ENCODE measurements around the gene NTM.

NTM gene

GRCh38 chr11:132174362-132175255, 804.2 kb downstream of the NTM start:
- no peak for DNase-seq

DNA sequence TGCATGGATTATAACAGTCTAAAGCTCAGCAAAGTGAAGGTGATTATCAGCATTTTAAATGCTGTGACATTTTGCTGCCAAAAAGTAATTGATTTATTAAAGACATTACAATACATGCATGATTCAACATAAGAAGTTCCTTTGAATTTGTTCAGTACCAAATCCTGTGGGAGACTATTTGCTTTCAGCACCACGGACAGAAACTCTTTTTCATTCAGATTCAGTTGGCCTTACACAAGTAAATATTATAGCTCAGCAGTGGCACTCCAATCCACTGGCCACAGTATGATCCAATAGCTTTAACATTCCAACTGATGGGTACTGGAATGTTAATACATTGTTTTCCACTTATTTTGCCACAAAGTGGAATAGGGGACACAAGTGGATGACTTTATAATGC, 806.7 kb downstream of the NTM start:
- DNase-seq = no peak

DNA sequence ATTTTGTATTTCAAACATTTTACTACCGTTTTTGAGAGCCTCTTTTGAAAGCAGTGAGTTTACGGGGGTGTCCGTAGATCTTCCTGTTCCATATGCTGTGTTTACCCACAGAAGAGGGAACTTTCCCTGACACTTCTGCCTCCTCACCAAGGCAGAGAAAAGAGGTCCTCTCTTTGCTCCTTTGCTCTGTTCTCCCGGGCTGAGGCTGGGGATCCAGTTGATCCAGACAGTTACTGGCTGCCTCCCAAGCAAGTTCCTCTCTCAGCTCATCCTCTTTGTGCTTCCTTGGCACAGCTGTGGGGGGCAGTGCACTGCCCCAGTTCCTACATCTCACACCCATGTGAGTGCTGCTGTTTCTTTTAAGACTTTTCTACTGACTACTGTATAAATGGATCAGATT, 813.7 kb downstream of the NTM start:
- no peak for DNase-seq

- DNase-seq = peak in 2 of 56 donors; percentile 6 to 11
Observed at GRCh38 chr11:132185726-132186592, 815.5 kb downstream of the NTM start.

- no peak for DNase-seq
Observed at GRCh38 chr11:132186699-132187098, 816.3 kb downstream of the NTM start.

GRCh38 chr11:132187386-132187785, 817.0 kb downstream of the NTM start:
- peak in 1 of 56 donors; percentile 14 for DNase-seq

- DNase-seq = no peak
Observed at GRCh38 chr11:132187814-132188213, 817.4 kb downstream of the NTM start.

DNA sequence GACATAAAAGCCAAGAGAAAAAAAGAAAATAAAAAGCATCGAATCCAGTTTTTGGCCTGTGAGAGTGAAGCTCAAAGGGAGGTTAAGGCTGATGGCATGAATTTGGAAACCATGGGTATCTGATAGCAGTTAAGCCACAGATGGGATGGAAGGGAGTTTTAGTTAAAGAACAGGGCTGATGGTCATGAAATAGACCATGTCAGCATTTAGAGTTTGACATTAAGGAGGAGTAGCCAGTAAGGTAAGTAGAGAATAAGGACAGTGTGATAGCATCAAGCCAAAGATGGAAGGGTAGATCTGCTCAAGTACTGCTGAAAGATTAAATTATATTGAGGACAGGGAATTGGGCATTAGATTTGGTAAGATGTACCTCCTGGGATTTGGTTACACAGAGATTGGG, 826.5 kb downstream of the NTM start:
- no peak for DNase-seq

DNA sequence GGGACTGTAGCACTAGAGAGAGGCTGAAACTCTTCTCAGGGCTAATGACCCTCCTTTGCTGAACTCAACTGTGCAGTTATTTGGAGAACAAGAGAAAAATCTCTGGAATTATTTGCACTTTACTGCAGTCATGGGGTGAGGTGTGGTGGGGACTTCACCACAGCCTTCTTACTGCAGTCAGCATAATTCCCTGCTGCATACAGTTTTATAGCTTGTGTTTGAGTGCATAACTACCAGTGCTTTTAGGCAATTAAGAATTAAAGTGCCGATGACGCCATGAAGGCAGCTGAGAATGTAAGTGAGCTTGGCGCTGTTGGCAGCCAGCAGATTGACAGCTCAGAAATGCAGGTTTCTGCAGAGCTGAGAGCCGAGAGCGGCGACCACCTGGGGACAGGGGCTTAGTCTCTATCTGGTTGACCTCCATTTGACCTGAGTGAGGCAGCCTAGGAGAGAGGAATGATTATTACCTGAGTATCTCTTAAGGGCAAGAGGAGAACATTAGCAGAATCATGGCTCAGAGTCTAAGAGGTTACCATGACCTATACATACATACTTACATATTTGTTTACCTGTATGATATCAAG, 830.0 kb downstream of the NTM start:
- DNase-seq = no peak

DNA sequence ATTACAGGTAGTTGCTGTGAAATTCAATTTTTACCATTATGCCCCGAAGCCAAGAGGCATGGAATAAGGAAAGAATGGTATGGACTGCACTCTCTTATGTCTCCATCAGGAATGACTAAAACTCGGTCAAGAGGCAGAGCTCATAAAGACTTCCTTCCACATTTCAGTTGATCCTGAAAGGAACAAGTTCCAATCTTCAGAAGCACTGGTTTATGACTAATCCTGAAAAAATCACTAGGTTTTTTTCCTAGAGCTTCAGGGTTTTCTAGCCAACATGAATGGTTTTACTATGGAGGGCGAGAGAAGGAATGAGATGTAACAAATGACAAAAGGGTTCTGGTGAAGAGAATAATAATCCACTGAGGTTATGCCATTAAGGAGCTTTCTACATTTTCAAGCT, 832.2 kb downstream of the NTM start:
- DNase-seq = no peak

- DNase-seq = no peak
Observed at GRCh38 chr11:132205006-132205405, 834.6 kb downstream of the NTM start.

DNA sequence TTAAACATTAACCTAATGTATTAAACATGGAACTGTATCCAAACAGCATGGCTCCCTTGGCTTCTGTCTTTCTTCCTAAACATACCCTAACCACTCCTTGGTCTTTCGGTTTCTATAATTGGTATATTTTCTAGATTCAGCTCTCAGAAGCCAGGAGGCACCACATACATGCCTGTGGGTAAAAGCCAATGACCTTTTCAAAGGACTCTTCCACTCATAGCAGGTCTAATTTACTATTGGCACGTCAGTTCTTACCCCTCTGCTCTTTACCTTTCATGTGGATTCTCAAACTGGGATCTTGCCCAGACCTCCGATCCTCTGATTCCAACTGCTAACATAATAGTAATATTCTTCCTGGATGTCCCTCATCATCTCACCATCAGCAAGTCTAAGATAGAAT, 835.1 kb downstream of the NTM start:
- DNase-seq = no peak

DNA sequence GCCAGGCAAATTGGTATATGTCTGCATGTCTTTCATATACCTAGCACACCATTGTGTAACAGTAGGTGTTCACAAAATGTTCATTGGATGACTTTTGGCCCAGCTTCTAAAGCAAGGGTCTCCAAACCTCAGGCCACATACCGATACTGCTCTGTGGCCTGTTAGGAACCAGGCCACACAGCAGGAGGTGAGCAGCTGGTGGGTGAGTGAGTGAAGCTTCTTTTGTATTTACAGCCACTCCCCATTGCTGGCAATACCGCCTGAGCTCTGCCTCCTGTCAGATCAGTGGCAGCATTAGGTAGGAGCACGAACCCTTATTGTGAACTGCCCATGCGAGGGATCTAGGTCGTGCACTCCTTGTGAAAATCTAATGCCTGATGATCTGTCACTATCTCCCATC, 836.6 kb downstream of the NTM start:
- DNase-seq = no peak

GRCh38 chr11:132208477-132209055, 838.2 kb downstream of the NTM start:
- no peak for DNase-seq

DNA sequence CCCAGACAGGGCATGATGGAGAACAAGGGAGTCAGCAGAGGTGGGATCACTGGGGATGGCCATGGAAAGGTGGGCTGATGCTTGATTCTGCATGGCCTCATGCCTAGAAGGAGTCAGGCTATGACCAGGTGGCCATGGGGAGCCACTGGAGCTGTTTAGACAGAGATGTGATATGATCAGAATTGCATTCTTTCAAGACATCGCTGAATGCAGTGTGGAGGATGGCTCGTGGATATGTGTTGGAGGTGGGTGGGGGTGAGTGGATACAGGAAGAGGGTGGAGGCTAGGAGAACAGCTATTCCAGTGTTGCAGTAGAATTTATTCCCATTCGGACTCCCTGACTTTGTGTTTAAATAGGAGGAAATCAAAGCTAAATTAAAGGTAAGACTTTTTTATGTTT, 841.1 kb downstream of the NTM start:
- DNase-seq = no peak

DNA sequence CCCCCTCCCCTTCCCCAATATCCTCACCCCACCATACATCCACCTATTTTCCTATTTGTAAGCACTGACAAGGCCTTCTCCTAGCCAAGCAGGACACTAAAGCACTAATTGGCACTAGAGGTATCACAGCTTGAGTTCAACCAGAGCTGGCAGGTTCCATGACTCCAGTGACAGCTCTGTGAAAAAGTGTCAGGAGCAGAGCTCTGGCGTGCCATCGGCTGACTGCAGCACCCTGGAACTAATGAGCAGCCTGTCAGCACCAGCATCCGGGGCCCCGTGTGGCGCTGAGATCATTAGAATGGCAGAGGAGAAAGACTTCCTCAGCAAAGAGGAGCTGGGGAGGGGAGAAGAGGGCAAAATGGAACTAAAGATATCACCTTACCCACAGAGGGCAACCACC, 847.4 kb downstream of the NTM start:
- no peak for DNase-seq

- peak in 3 of 56 donors; percentile 7 to 37 (median 28) for DNase-seq
Observed at GRCh38 chr11:132220474-132220873, 850.1 kb downstream of the NTM start.

- no peak for DNase-seq
Observed at GRCh38 chr11:132222345-132222744, 851.9 kb downstream of the NTM start.

GRCh38 chr11:132226522-132226921, 856.1 kb downstream of the NTM start:
- DNase-seq = no peak

- no peak for DNase-seq
Observed at GRCh38 chr11:132228746-132229325, 858.4 kb downstream of the NTM start.

DNA sequence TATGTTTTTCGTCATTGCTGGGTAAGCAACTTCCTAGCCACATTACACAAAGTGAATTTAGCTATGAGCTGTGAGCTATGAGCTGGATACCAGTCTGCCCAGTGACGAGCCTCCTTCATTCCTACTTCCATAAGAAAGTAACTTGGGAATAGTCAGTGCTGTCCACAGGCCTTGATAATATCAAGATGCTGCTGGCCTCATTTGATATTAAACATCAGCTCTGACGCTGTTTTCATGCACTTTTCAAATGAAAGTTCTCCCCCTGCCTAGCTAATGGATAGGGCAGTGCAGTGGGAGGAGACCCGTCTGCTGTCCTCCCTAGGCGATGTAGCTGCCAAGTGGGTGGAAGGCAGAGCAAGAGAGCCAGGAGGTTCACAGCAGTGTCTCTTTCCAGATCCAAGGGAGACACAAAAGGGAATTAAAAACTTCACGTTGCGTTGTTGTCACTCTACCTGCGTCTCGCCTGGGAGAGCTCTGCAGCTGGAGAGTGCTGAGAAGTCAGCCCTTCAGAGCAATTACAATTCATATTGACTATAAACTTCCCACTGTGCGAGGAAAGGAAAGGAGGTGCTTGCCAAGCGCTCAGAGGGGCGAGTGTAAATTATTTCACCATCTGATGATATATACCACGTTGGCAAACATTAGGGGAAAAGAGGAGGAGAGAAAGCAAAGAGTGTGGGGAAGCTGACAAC, 861.4 kb downstream of the NTM start:
- peak in 2 of 56 donors; percentile 12 to 24 for DNase-seq

Measured in amygdala (tissue), 56 donors.